Astrocyte of the cerebellum (primary cell): ENCODE results near the gene SCYGR8.

Experiments
- DNase-seq: peaks from one replicate; pipeline ENCODE4 v3.0.0-alpha.2; 2011; ENCODE audit warnings: low read depth
- H3K4me3 ChIP-seq: 2 replicates; pipeline ENCODE4 v1.5.1; 2011; ENCODE audit warnings: mild to moderate bottlenecking, low read depth, low read length, moderate library complexity
- in situ Hi-C: cut with HindIII; loops from 2 replicates; pipeline ENCODE4 v1.10.0; 2017; ENCODE audit warnings: low sequenced_read_pairs
- TF ChIP-seq, protein P1 (sequence below): IDR thresholded peaks from 2 replicates; pipeline ENCODE4 v1.5.1; 2012; ENCODE audit warnings: low read length, low read depth, moderate library complexity, mild to moderate bottlenecking; ENCODE audit errors: missing control alignments

Gene SCYGR8

DNA sequence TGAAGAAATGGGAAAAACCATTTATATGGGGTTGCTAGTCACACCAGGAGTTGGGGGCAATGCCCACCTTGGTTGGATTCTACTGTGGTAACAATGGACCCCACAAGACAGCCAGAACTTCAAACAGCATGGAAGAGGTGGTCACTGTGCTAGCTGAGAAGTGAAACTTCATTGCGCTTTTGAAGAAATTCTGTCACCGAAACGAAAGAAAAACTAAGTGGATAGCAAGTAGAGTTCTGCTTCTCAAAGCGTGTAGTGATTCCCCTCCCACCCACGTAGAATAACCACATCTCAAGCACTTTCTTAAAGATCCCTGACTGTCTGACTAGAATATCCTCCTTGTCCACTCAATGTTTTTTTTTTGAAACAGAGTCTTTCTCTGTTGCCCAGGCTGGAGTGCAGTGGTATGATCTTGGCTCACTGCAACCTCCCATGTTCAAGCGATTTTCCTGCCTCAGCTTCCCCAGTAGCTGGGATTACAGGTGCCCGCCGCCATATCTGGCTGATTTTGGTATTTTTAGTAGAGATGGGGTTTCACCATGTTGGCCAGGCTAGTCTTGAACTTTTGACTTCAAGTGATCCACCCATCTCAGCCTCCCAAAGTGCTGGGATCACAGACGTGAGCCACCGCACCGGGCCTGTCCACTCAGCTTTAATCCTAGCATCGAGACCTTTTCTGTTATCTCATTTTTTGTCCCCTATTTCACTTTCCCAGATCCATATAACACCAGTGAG, 37.9 kb downstream of the SCYGR8 start:
- in situ Hi-C loops: loop anchor here (5.0 kb wide), 1 partner anchor 69 kb away; no protein-coding TSS in a partner anchor
- TF ChIP-seq, protein P1, sequence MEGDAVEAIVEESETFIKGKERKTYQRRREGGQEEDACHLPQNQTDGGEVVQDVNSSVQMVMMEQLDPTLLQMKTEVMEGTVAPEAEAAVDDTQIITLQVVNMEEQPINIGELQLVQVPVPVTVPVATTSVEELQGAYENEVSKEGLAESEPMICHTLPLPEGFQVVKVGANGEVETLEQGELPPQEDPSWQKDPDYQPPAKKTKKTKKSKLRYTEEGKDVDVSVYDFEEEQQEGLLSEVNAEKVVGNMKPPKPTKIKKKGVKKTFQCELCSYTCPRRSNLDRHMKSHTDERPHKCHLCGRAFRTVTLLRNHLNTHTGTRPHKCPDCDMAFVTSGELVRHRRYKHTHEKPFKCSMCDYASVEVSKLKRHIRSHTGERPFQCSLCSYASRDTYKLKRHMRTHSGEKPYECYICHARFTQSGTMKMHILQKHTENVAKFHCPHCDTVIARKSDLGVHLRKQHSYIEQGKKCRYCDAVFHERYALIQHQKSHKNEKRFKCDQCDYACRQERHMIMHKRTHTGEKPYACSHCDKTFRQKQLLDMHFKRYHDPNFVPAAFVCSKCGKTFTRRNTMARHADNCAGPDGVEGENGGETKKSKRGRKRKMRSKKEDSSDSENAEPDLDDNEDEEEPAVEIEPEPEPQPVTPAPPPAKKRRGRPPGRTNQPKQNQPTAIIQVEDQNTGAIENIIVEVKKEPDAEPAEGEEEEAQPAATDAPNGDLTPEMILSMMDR: no peak
- no peak overlapping the region for H3K4me3 ChIP-seq
- DNase-seq: no peak

DNA sequence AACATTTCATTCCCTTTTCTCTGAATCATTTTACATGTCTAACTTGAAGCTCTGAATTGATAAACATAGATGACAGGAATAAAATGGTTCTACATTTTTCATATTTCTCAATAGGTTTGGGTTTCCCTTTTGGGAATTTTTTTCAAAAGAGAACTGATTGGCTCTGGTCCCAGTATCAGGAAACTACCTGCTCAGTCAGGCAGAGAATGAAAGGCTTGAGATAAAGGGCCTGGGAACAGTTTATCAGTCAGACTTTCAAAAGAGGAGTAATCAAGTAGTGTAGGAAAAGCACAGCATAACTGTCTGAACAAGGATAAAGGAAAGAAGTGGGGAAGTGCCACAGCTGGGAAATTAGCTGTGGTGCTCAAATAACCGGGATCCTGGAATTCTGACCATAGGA, 39.6 kb downstream of the SCYGR8 start:
- no peak for DNase-seq
- H3K4me3 ChIP-seq: no peak overlapping the region
- TF ChIP-seq, protein P1: no peak
- in situ Hi-C loops: no loop called here

DNA sequence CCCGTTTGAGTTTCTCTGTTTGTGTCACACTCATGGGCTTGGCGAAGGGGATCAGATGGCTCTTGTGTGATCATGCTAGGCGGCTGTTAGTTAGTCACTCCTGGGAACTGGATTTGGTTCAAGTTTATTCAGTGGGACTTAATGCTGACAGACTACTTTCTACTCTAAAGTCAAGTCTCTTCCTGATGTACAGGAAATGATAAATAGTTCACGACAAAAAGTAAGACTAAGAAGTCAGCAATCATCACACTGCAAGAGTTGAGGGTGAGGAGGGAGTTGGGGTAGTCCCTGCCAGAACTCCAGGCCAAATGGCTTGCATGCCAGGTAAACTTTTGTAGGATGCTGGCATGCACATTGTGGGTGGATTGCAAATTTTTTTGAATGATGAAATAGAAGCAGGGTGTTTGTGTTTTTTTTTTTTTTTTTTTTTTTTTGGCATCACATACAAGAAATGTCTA, 42.9 kb downstream of the SCYGR8 start:
- H3K4me3 ChIP-seq: no peak overlapping the region
- DNase-seq: no peak
- in situ Hi-C loops: no loop called here
- TF ChIP-seq, protein P1: no peak

DNA sequence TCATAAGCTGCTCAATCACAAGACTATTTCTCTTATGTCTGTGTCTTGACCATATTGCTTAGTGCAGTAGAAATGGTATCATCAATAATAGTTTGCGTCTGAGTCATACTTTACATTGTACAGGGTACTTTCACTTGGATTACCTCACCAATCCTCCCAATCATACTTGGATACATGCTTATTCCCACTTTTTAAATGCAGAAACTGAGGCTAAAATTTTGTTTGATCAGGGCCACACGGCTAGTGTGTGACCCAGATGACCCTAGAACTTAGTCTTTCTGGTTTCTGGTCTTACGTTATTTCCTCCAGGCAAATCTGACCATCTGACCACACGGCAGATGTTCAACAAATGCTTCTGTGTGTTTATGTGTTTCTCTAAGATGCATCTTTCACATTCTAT, 44.1 kb downstream of the SCYGR8 start:
- H3K4me3 ChIP-seq: no peak overlapping the region
- TF ChIP-seq, protein P1: no peak
- DNase-seq: no peak
- in situ Hi-C loops: no loop called here

DNA sequence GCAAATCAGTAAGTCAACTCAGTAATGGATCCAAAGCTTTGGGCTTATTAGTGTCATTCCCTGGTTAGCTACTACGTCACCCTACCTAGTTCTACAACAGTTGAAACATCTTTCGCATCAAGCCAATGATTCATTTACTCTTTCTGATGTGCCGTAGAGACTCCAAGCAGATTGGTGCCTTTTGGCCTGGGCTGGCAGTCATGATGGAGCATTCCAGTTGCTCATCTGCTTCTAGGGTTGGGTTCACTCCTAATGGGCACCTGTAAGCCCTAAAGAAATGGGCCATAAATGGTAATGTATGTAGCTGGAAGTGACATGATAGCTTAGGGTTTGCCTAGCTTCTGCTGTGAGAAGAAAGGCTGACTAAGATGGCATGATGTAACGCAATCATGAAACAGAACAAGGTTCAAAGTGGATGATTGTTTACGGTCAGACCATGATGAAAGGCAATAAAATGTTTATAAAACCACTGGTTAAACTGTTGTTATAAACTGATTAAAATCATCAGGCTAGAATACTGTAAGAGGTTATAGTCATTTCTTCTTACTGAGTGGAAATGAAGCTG, 47.5 kb downstream of the SCYGR8 start:
- TF ChIP-seq, protein P1: no peak

More for the DNA sequence above, 47.5 kb downstream of the SCYGR8 start:
- in situ Hi-C loops: no loop called here
- H3K4me3 ChIP-seq: no peak overlapping the region
- no peak for DNase-seq
